HEK293 (cell line): Measurements from ENCODE around the gene CACNA1G.

ENCODE experiments used
- GFI1B ChIP-seq: fragments of 450-650 bp; formaldehyde crosslinking; IDR thresholded peaks from 2 replicates; pipeline ENCODE4 v1.5.1; 2016; ENCODE audit warnings: missing biosample characterization, missing genetic modification characterization
- IKZF3 ChIP-seq: fragments of 450-650 bp; IDR thresholded peaks from 2 replicates; pipeline ENCODE4 v1.5.0; 2018; ENCODE audit warnings: missing biosample characterization, mild to moderate bottlenecking, missing genetic modification characterization, moderate library complexity
- KLF9 ChIP-seq: fragments of 450-650 bp; formaldehyde crosslinking; IDR thresholded peaks from 2 replicates; pipeline ENCODE4 v1.5.1; 2016; ENCODE audit warnings: missing biosample characterization, missing genetic modification characterization, low read depth
- RBAK ChIP-seq: fragments of 450-650 bp; formaldehyde crosslinking; IDR thresholded peaks from 2 replicates; pipeline ENCODE4 v1.5.1; 2016; ENCODE audit warnings: missing biosample characterization, missing genetic modification characterization
- REPIN1 ChIP-seq: fragments of 450-650 bp; formaldehyde crosslinking; IDR thresholded peaks from 2 replicates; pipeline ENCODE4 v1.5.1; 2017; ENCODE audit warnings: missing biosample characterization, missing genetic modification characterization, low read depth
- SP3 ChIP-seq: fragments of 450-650 bp; formaldehyde crosslinking; IDR thresholded peaks from 2 replicates; pipeline ENCODE4 v1.5.1; 2016; ENCODE audit warnings: missing biosample characterization, missing genetic modification characterization
- SP7 ChIP-seq: fragments of 450-650 bp; formaldehyde crosslinking; IDR thresholded peaks from 2 replicates; pipeline ENCODE4 v1.5.1; 2016; ENCODE audit warnings: missing biosample characterization, missing genetic modification characterization
- TSHZ1 ChIP-seq: fragments of 450-650 bp; formaldehyde crosslinking; IDR thresholded peaks from 2 replicates; pipeline ENCODE4 v1.5.1; 2016; ENCODE audit warnings: missing biosample characterization, missing genetic modification characterization, borderline replicate concordance
- YY1 ChIP-seq: fragments of 450-650 bp; formaldehyde crosslinking; IDR thresholded peaks from 2 replicates; pipeline ENCODE4 v1.5.1; 2018; ENCODE audit warnings: missing biosample characterization, missing genetic modification characterization
- ZBTB10 ChIP-seq: fragments of 450-650 bp; formaldehyde crosslinking; IDR thresholded peaks from 2 replicates; pipeline ENCODE4 v1.5.1; 2016; ENCODE audit warnings: missing biosample characterization, missing genetic modification characterization
- ZBTB7A ChIP-seq: fragments of 450-650 bp; formaldehyde crosslinking; IDR thresholded peaks from 2 replicates; pipeline ENCODE4 v1.5.1; 2016; ENCODE audit warnings: low read depth, missing biosample characterization, missing genetic modification characterization
- ZFHX2 ChIP-seq: fragments of 450-650 bp; formaldehyde crosslinking; conservative IDR thresholded peaks from 2 replicates; pipeline ENCODE4 v1.5.1; 2016; ENCODE audit warnings: missing biosample characterization, missing genetic modification characterization
- ZFP3 ChIP-seq: fragments of 450-650 bp; formaldehyde crosslinking; IDR thresholded peaks from 2 replicates; pipeline ENCODE4 v1.5.1; 2016; ENCODE audit warnings: low read depth, missing biosample characterization, missing genetic modification characterization
- ZNF157 ChIP-seq: fragments of 450-650 bp; formaldehyde crosslinking; IDR thresholded peaks from 2 replicates; pipeline ENCODE4 v1.5.1; 2016; ENCODE audit warnings: missing biosample characterization, missing genetic modification characterization
- ZNF184 ChIP-seq: fragments of 450-650 bp; IDR thresholded peaks from 2 replicates; pipeline ENCODE4 v1.5.1; 2018; ENCODE audit warnings: missing biosample characterization, mild to moderate bottlenecking, missing genetic modification characterization
- ZNF2 ChIP-seq: fragments of 450-650 bp; formaldehyde crosslinking; IDR thresholded peaks from 2 replicates; pipeline ENCODE4 v1.5.1; 2016; ENCODE audit warnings: missing biosample characterization, missing genetic modification characterization
- ZNF214 ChIP-seq: fragments of 450-650 bp; formaldehyde crosslinking; IDR thresholded peaks from 2 replicates; pipeline ENCODE4 v1.5.1; 2017; ENCODE audit warnings: missing biosample characterization, mild to moderate bottlenecking, missing genetic modification characterization, borderline replicate concordance
- ZNF311 ChIP-seq: fragments of 450-650 bp; formaldehyde crosslinking; IDR thresholded peaks from 2 replicates; pipeline ENCODE4 v1.5.1; 2017; ENCODE audit warnings: missing biosample characterization, missing genetic modification characterization, borderline replicate concordance
- ZNF362 ChIP-seq: fragments of 450-650 bp; formaldehyde crosslinking; IDR thresholded peaks from 2 replicates; pipeline ENCODE4 v1.5.1; 2016; ENCODE audit warnings: missing biosample characterization, missing genetic modification characterization
- ZNF398 ChIP-seq: fragments of 450-650 bp; formaldehyde crosslinking; IDR thresholded peaks from 2 replicates; pipeline ENCODE4 v1.5.1; 2017; ENCODE audit warnings: missing biosample characterization, missing genetic modification characterization
- ZNF529 ChIP-seq: fragments of 450-650 bp; formaldehyde crosslinking; IDR thresholded peaks from 2 replicates; pipeline ENCODE4 v1.5.1; 2017; ENCODE audit warnings: missing genetic modification characterization, missing biosample characterization; ENCODE audit not compliant: insufficient replicate concordance
- ZNF548 ChIP-seq: fragments of 450-650 bp; formaldehyde crosslinking; IDR thresholded peaks from 2 replicates; pipeline ENCODE4 v1.5.1; 2016; ENCODE audit warnings: missing biosample characterization, missing genetic modification characterization
- ZNF571 ChIP-seq: fragments of 450-650 bp; formaldehyde crosslinking; IDR thresholded peaks from 2 replicates; pipeline ENCODE4 v1.5.0; 2017; ENCODE audit warnings: missing biosample characterization, missing genetic modification characterization
- ZNF596 ChIP-seq: fragments of 450-650 bp; IDR thresholded peaks from 2 replicates; pipeline ENCODE4 v1.5.0; 2018; ENCODE audit warnings: missing biosample characterization, mild to moderate bottlenecking, missing genetic modification characterization, moderate library complexity
- ZNF610 ChIP-seq: fragments of 450-650 bp; formaldehyde crosslinking; IDR thresholded peaks from 2 replicates; pipeline ENCODE4 v1.5.1; 2016; ENCODE audit warnings: missing biosample characterization, missing genetic modification characterization, borderline replicate concordance
- ZNF623 ChIP-seq: fragments of 450-650 bp; formaldehyde crosslinking; IDR thresholded peaks from 2 replicates; pipeline ENCODE4 v1.5.1; 2016; ENCODE audit warnings: missing biosample characterization, missing genetic modification characterization
- ZNF626 ChIP-seq: fragments of 450-650 bp; sonication (Bioruptor Pico); formaldehyde crosslinking; IDR thresholded peaks from 2 replicates; pipeline ENCODE4 v1.5.1; 2018; ENCODE audit warnings: missing biosample characterization, missing genetic modification characterization, inconsistent platforms
- ZNF747 ChIP-seq: fragments of 450-650 bp; formaldehyde crosslinking; IDR thresholded peaks from 2 replicates; pipeline ENCODE4 v1.5.1; 2016; ENCODE audit warnings: missing biosample characterization, missing genetic modification characterization
- ZNF768 ChIP-seq: fragments of 450-650 bp; formaldehyde crosslinking; IDR thresholded peaks from 2 replicates; pipeline ENCODE4 v1.5.1; 2018; ENCODE audit warnings: missing biosample characterization, mild to moderate bottlenecking, missing genetic modification characterization
- ZNF785 ChIP-seq: fragments of 450-650 bp; formaldehyde crosslinking; IDR thresholded peaks from 2 replicates; pipeline ENCODE4 v1.5.1; 2016; ENCODE audit warnings: missing biosample characterization, missing genetic modification characterization
- ZNF830 ChIP-seq: fragments of 450-650 bp; IDR thresholded peaks from 2 replicates; pipeline ENCODE4 v1.5.0; 2018; ENCODE audit warnings: missing biosample characterization, missing genetic modification characterization, low read depth, mild to moderate bottlenecking, moderate library complexity

Gene CACNA1G

GRCh38 chr17:50541716-50542688, 18.5 kb upstream of the CACNA1G start (continued):
- TF ChIP-seq TSHZ1 (tag by site-specific recombination) (no peak), ZFHX2 (peak; percentile 96), ZBTB7A (tag by site-specific recombination) (peak; percentile 35; the same call in 1 of the 2 replicates), ZBTB10 (tag by site-specific recombination) (peak; percentile 42; the same call in 1 of the 2 replicates), ZNF311 (tag by site-specific recombination) (no peak), ZNF623 (tag by site-specific recombination) (no peak), IKZF3 (tag by site-specific recombination) (0 out of 2 replicates have a peak, but pooled peaks have one; percentile 45), ZNF362 (tag by site-specific recombination) (no peak), YY1 (tag by site-specific recombination) (no peak), SP7 (tag by site-specific recombination) (peak; percentile 54; the same call in 1 of the 2 replicates), REPIN1 (no peak), KLF9 (peak; percentile 87), ZNF184 (tag by site-specific recombination) (no peak), GFI1B (tag by site-specific recombination) (no peak), ZNF2 (tag by site-specific recombination) (no peak), ZNF596 (tag by site-specific recombination) (no peak), SP3 (tag by site-specific recombination) (no peak; the same call in none of the 2 replicates), ZNF768 (tag by site-specific recombination) (no peak), ZNF830 (tag by site-specific recombination) (no peak), ZNF785 (tag by site-specific recombination) (peak; percentile 84; the same call in 1 of the 2 replicates), ZFP3 (no peak), ZNF747 (tag by site-specific recombination) (no peak), ZNF214 (tag by site-specific recombination) (no peak), ZNF157 (tag by site-specific recombination) (no peak), RBAK (tag by site-specific recombination) (no peak), ZNF571 (no peak), ZNF548 (no peak), ZNF529 (tag by site-specific recombination) (no peak), ZNF626 (tag by site-specific recombination) (no peak), ZNF610 (tag by site-specific recombination) (no peak), ZNF398 (tag by site-specific recombination) (no peak)
